ENCODE results near the gene THEMIS2. TPM values are rescaled to one million over a fixed set of nuclear protein-coding genes. Genes with fewer than 3 reads are reported as not detected.

The THEMIS2 gene
- total and polyA plus RNA-seq, 2 of the 8 experiments (the other 6 are each of a cell fraction or from before 2014, with no cell fraction given), result 12.4 to 28.0 TPM

DNA sequence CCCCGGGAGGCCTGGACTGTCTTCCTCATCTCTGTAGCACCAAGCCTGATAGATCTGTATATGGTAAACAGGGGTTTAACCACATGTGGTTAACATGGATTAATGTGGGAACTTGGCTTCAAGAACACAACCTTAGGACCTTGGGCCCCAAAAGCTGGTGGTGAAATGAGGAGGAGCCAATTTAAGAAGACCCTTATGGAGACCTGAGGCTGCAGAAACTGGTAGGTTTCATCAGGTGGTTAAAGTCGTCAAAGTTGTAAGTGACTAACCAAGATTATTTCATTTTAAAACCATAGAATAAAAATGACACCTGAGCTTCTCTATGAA is 14.0 kb downstream of the THEMIS2 start:
- TF ChIP-seq CHD2 (IDR thresholded peaks at IDR 0.05; ENCODE audit: low read length), result no peak
- H3K4me2 ChIP-seq (ENCODE audit: insufficient read depth in 1 of 2, low read depth in 2 of 2, low read length in 2 of 2), result no peak overlapping the region
- H3K14ac ChIP-seq (ENCODE audit: insufficient read length), result no peak overlapping the region
- H3K18ac ChIP-seq (ENCODE audit: extremely low read depth, low read length), result no peak overlapping the region
- H4K5ac ChIP-seq (ENCODE audit: insufficient read length, low read depth, low read length), result no peak overlapping the region
- H3K79me1 ChIP-seq (ENCODE audit: low read depth, low read length), result no peaks in the 10 kb centered on the region
- DNase-seq (ENCODE audit: low read depth in 1 of 2, low spot score in 2 of 2) (no peak), FAIRE-seq (no peak)
- H2BK5ac ChIP-seq (ENCODE audit: low read depth, low read length), result no peak overlapping the region
- H3K79me2 ChIP-seq (ENCODE audit: control insufficient read depth in 1 of 2, insufficient read depth in 2 of 2, low read length in 2 of 2), result no peaks in the 10 kb centered on the region
- peaks cover 0 to 4% of the 10 kb centered on the region in 2 experiments for H4K20me1 ChIP-seq (replicated peaks in 1 of 2; ENCODE audit: control insufficient read depth in 1 of 2, insufficient read depth in 2 of 2, low read length in 2 of 2)
- H2BK20ac ChIP-seq (ENCODE audit: low read length), result no peak overlapping the region
- H3K36me3 ChIP-seq (ENCODE audit: control insufficient read depth in 2 of 4, insufficient read depth in 4 of 4, low read length in 3 of 4), result peaks cover 0 to 32% (median 12%) of the 10 kb centered on the region in 4 experiments; a peak in 6 of 8 replicates
- WGBS, 2 experiments (ENCODE audit: extremely low coverage in 1 of 2, insufficient coverage in 1 of 2, insufficient read length in 1 of 2, insufficient replicate concordance in 2 of 2, low coverage in 1 of 2, low lambda C conversion rate in 2 of 2, missing lambda C conversion rate in 1 of 2), result 89% methylated on average over 2 of the region's 2 CpGs; no CpG with 5 or more reads in 1 of the 2 experiments
- no peak overlapping the region for H3K23ac ChIP-seq (ENCODE audit: insufficient read length)
- no peak overlapping the region for H2AK5ac ChIP-seq (ENCODE audit: low read depth, low read length)
- H3K9me3 ChIP-seq (ENCODE audit: insufficient read depth in 2 of 2, low read depth in 1 of 2, low read length in 1 of 2), result no peaks in the 10 kb centered on the region
- no peaks in the 10 kb centered on the region for H3K27me3 ChIP-seq (replicated peaks in 1 of 4; ENCODE audit: control insufficient read depth in 3 of 4, extremely low read depth in 1 of 4, insufficient read depth in 3 of 4, low read length in 3 of 4)
- no peak overlapping the region for H3K4ac ChIP-seq (replicated peaks; ENCODE audit: insufficient read length, low read depth, low read length)
- H4K8ac ChIP-seq (ENCODE audit: extremely low read depth, insufficient read depth, low read length), result no peak overlapping the region
- H2AFZ ChIP-seq (ENCODE audit: low read length), result no peak overlapping the region
- no peak overlapping the region for H3K4me3 ChIP-seq (ENCODE audit: extremely low read depth in 1 of 4, insufficient read depth in 2 of 4, low read depth in 3 of 4, low read length in 4 of 4)
- no peak overlapping the region for H3K56ac ChIP-seq (replicated peaks; ENCODE audit: insufficient read length, low read depth, low read length)
- H4K91ac ChIP-seq (replicated peaks; ENCODE audit: insufficient read length, low read length), result no peak overlapping the region
- no peak overlapping the region for H2BK15ac ChIP-seq (ENCODE audit: low read length)
- POLR2A ChIA-PET (ENCODE audit: partially characterized antibody), result interaction anchor here (0.8 to 1.3 kb wide), 5 partner anchors 9 to 54 kb away, joined by 3 to 5 read pairs (median 3); no protein-coding TSS in a partner anchor
- H2BK12ac ChIP-seq (ENCODE audit: low read depth, low read length), result no peak overlapping the region
- H3K9ac ChIP-seq (replicated peaks in 1 of 4; ENCODE audit: extremely low read depth in 1 of 4, low read depth in 3 of 4, low read length in 3 of 4), result no peak overlapping the region
- H3K23me2 ChIP-seq (ENCODE audit: low read depth, low read length), result no peaks in the 10 kb centered on the region
- CTCF ChIA-PET (ENCODE audit: partially characterized antibody), result interaction anchor here (1.0 to 2.4 kb wide), 3 partner anchors 10 to 28 kb away, joined by 3 to 9 read pairs (median 8); no protein-coding TSS in a partner anchor
- H3K4me1 ChIP-seq (replicated peaks in 1 of 4; ENCODE audit: control insufficient read depth in 3 of 4, insufficient read depth in 4 of 4, low read length in 3 of 4), result no peaks in the 10 kb centered on the region
- no peak overlapping the region for H2BK120ac ChIP-seq (replicated peaks; ENCODE audit: low read depth, low read length)
- H3K27ac ChIP-seq (ENCODE audit: low read depth, low read length), result no peak overlapping the region
